ENCODE results near the gene SCMH1. TPM values are rescaled to one million over a fixed set of nuclear protein-coding genes. Genes with fewer than 3 reads are reported as not detected.

The SCMH1 gene
- total RNA-seq, 1 donor from 2014 or later = 57.6 TPM

- Mint-ChIP-seq H3K4me3 (ENCODE audit: low read depth) (no peak overlapping the region), H3K27ac (no peak overlapping the region), H3K9me3 (ENCODE audit: low read depth) (peaks cover 21% of the 10 kb centered on the region), H3K27me3 (peaks cover 3% of the 10 kb centered on the region), H3K4me1 (ENCODE audit: low read depth) (peaks cover 32% of the 10 kb centered on the region), H3K36me3 (ENCODE audit: insufficient read depth) (peaks cover 2% of the 10 kb centered on the region)
- no peak for TF ChIP-seq CTCF (IDR thresholded peaks at IDR 0.05; ENCODE audit: unreplicated experiment)
- no peak for DNase-seq (ENCODE audit: low spot score, unreplicated experiment)
Observed at GRCh38 chr1:41249319-41249718, 7.2 kb upstream of the SCMH1 start.

- DNase-seq (ENCODE audit: low spot score, unreplicated experiment) = no peak
- no peaks in the 10 kb centered on the region for H3K9me3 Mint-ChIP-seq (ENCODE audit: low read depth)
- TF ChIP-seq CTCF (IDR thresholded peaks at IDR 0.05; ENCODE audit: unreplicated experiment) = no peak
- peak overlapping the region; percentile 22 for H3K27ac Mint-ChIP-seq
- H3K4me3 Mint-ChIP-seq (ENCODE audit: low read depth) = no peak overlapping the region
- H3K4me1 Mint-ChIP-seq (ENCODE audit: low read depth) = peaks cover 32% of the 10 kb centered on the region
- H3K27me3 Mint-ChIP-seq = peaks cover 7% of the 10 kb centered on the region
- no peaks in the 10 kb centered on the region for H3K36me3 Mint-ChIP-seq (ENCODE audit: insufficient read depth)
Observed at GRCh38 chr1:41246568-41246967, 4.5 kb upstream of the SCMH1 start.

GRCh38 chr1:41245659-41246058, 3.6 kb upstream of the SCMH1 start:
- Mint-ChIP-seq H3K9me3 (ENCODE audit: low read depth) (no peaks in the 10 kb centered on the region), H3K4me1 (ENCODE audit: low read depth) (peaks cover 32% of the 10 kb centered on the region), H3K4me3 (ENCODE audit: low read depth) (no peak overlapping the region), H3K36me3 (ENCODE audit: insufficient read depth) (no peaks in the 10 kb centered on the region), H3K27me3 (peaks cover 7% of the 10 kb centered on the region), H3K27ac (peak overlapping the region; percentile 4)
- DNase-seq (ENCODE audit: low spot score, unreplicated experiment) = no peak
- TF ChIP-seq CTCF (IDR thresholded peaks at IDR 0.05; ENCODE audit: unreplicated experiment) = no peak

GRCh38 chr1:41243079-41243385, 926 bp upstream of the SCMH1 start:
- Mint-ChIP-seq H3K27me3 (peaks cover 7% of the 10 kb centered on the region), H3K36me3 (ENCODE audit: insufficient read depth) (no peaks in the 10 kb centered on the region), H3K27ac (peak overlapping the region; percentile 43)

GRCh38 chr1:41242342-41243078, 404 bp upstream of the SCMH1 start:
- H3K36me3 Mint-ChIP-seq (ENCODE audit: insufficient read depth) = no peaks in the 10 kb centered on the region
- no peaks in the 10 kb centered on the region for H3K9me3 Mint-ChIP-seq (ENCODE audit: low read depth)
- peak overlapping the region; percentile 43 for H3K27ac Mint-ChIP-seq
- H3K4me3 Mint-ChIP-seq (ENCODE audit: low read depth) = peak overlapping the region; percentile 71
- peak; percentile 21 for DNase-seq (ENCODE audit: low spot score, unreplicated experiment)
- H3K4me1 Mint-ChIP-seq (ENCODE audit: low read depth) = peaks cover 24% of the 10 kb centered on the region
- peaks cover 7% of the 10 kb centered on the region for H3K27me3 Mint-ChIP-seq
- no peak for TF ChIP-seq CTCF (IDR thresholded peaks at IDR 0.05; ENCODE audit: unreplicated experiment)

More at GRCh38 chr1:41243079-41243385, 926 bp upstream of the SCMH1 start:
- Mint-ChIP-seq H3K4me1 (ENCODE audit: low read depth) (peaks cover 23% of the 10 kb centered on the region), H3K9me3 (ENCODE audit: low read depth) (no peaks in the 10 kb centered on the region), H3K4me3 (ENCODE audit: low read depth) (peak overlapping the region; percentile 71)
- DNase-seq (ENCODE audit: low spot score, unreplicated experiment) = no peak
- no peak for TF ChIP-seq CTCF (IDR thresholded peaks at IDR 0.05; ENCODE audit: unreplicated experiment)
